ENCODE results near the gene CRK. TPM values are rescaled to one million over a fixed set of nuclear protein-coding genes. Genes with fewer than 3 reads are reported as not detected.
"Not testable (repeated sequence)": the region's sequence is repeated elsewhere in the genome, so short reads cannot be mapped to it uniquely, and the experiment has no call there.

CRK gene
- total RNA-seq, 2 experiments from 2014 or later, result 20.6 to 21.3 TPM

DNA sequence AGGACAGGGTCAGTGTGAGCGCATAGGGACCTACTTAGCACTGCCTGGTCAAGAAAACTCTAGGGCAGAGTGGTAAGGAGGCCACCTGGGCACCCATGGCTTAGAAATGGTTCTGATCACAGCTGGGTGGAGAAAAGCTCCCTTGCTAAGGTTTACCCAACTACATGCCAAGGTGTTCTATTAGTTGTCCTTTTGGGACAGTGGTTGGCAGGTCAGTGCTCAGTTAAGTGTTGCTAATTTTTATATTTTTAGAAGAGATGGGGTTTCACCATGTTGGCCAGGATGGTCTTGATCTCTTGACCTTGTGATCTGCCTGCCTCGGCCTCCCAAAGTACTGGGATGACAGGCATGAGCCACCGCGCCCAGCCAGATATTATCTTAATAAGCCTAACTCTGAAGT lies 10.3 kb downstream of the CRK start:
- POLR2A ChIA-PET, result not testable (repeated sequence)
- CTCF ChIA-PET, result interaction anchor here (0.8 to 1.2 kb wide), 2 partner anchors 12 to 176 kb away, joined by 3 read pairs; no protein-coding TSS in a partner anchor

DNA sequence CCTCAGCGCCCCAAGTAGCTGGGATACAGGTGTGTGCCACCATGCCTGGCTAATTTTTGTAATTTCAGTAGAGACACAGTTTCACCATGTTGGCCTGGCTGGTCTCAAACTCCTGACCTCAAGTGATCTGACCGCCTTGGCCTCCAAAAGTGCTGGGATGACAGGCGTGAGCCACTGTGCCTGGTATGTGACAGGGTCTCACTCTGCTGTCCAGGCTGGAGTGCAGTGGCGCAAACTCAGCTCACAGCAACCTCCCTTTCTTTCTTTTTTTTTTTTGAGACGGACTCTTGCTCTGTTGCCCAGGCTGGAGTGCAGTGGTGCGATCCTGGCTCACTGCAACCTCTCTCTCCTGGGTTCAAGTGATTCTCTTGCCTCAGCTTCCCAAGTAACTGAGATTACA lies 13.3 kb downstream of the CRK start:
- CTCF ChIA-PET, result not testable (repeated sequence)
- POLR2A ChIA-PET, result interaction anchor here (0.6 kb wide), 1 partner anchor 188 kb away, joined by 8 read pairs; no protein-coding TSS in a partner anchor

DNA sequence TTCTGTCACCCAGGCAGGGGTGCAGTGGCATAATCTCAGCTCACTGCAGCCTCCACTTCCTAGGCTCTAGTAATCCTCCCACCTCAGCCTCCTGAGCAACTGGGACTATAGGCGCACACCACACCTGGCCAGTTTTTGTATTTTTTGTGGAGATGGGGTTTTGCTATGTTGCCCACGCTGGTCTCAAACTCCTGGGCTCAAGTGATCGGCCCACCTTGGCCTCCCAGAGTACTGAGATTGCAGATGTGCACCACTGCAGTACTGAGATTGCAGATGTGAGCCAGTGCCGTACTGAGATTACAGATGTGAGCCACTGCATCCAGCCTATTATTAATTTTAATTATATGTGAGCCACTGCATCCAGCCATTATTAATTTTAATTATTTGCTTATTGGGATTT lies 13.8 kb downstream of the CRK start:
- CTCF ChIA-PET, result no interaction called here

DNA sequence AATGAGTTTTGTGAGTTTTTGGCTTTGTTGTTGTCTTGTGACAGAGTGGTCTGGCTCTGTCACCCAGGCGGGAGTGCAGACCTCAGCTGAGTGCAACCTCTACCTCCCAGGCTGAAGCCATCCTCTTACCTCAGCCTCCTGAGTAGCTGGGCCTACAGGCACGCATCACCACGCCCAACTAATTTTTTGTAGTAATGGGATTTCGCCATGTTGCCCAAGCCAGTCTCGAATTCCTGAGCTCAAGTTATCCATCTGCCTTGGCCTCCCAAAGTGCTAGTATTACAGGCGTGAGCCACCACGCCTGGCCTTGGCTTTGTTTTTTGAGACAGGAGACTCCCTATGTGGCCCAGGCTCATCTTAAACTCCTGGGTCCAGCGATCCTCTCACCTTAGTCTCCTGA lies 15.1 kb downstream of the CRK start:
- ChIA-PET CTCF (no interaction called here), POLR2A (no interaction called here)

More for the DNA sequence above, 13.8 kb downstream of the CRK start:
- POLR2A ChIA-PET, result interaction anchor here (0.6 kb wide), 1 partner anchor 24 kb away, joined by 6 read pairs; no protein-coding TSS in a partner anchor

DNA sequence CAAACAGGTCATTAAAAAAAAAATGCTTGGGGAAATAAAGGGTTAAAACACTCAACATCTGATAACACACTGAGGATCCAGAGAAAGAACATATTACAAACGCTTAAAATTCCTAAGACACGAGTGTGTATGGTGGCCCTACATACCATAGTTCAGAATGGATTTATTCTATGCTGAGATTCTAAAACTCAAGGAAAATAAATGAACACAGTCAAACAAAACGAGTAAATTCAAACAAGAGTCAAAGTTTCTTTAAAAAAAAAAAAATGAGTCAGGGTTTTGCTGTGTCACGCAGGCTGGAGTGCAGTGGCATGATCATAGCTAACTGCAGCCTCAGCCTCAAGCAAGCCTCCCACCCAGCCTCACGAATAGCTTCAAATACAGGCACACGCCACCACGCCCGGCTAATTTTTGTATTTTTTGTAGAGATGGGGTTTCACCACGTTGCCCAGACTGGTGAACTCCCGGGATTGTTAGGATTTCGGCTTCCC lies 17.4 kb downstream of the CRK start:
- ChIA-PET POLR2A (interaction anchor here (0.5 kb wide), 1 partner anchor 87 kb away, joined by 4 read pairs; no protein-coding TSS in a partner anchor), CTCF (no interaction called here)

DNA sequence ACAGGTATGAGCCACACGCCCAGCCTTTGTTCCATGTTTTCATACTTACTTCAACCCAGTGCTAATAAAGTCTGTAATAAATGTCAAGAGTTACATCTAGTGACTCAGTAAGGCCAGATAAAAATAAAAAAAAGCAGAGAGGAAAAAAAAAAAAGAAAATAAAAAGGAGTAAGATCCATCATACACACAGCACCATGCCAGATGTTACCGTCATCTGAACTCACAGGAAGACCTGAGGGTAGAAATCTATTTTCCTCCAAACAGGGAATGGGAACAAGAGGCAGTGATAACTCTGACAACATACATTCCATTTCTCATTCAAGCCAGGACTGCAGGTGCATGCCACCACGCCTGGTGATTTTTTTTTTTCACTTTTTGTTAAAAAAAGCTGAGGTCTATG lies 20.7 kb downstream of the CRK start:
- ChIA-PET POLR2A (no interaction called here), CTCF (interaction anchor here (0.7 kb wide), 1 partner anchor 167 kb away, joined by 5 read pairs; no protein-coding TSS in a partner anchor)

DNA sequence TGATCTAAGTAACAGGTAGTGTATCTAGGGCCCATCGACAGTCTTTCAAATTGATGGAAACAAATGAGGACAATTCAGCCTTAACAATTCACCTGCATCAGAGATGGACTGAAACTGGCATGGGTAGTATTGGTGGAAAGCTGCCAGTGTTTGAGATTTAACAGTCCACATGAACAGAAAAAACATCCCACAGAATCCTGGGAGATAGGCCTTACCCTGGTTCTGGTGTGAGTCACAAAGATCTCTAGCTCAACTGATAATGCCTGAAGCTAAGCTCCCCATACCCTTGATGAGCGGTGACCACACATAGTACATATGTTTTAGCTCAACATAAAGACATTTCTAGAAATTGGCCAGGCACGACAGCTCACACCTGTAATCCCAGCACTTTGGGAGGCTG lies 21.9 kb downstream of the CRK start:
- CTCF ChIA-PET, result interaction anchor here (0.7 kb wide), 1 partner anchor 86 kb away, joined by 3 read pairs; no protein-coding TSS in a partner anchor
- POLR2A ChIA-PET, result interaction anchor here (0.6 to 0.7 kb wide), 2 partner anchors 48 to 486 kb away, joined by 7 to 9 read pairs; no protein-coding TSS in a partner anchor

DNA sequence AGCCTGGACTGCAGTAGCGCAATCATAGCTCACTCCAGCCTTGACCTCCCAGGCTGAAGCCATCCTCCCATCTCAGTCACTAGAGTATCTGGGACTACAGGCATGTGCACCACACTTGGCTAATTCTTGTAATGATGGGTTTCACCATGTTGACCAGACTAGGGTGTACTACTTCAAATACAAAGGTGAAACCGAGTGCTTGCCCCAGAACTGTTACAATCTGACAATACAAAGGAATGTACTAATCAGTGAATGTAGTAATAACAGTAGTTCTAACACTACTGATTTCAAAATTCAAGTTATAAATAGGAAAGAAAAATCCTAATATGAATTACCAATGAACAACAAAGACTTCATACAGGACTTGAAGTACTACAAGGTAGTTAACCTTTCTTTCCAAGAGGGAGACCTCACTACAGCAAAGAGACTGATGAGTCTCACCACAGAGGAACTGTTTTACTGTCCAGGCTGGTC lies 24.4 kb downstream of the CRK start:
- POLR2A ChIA-PET, result no interaction called here
- CTCF ChIA-PET, result interaction anchor here (0.9 kb wide), 1 partner anchor 70 kb away, joined by 4 read pairs; no protein-coding TSS in a partner anchor

DNA sequence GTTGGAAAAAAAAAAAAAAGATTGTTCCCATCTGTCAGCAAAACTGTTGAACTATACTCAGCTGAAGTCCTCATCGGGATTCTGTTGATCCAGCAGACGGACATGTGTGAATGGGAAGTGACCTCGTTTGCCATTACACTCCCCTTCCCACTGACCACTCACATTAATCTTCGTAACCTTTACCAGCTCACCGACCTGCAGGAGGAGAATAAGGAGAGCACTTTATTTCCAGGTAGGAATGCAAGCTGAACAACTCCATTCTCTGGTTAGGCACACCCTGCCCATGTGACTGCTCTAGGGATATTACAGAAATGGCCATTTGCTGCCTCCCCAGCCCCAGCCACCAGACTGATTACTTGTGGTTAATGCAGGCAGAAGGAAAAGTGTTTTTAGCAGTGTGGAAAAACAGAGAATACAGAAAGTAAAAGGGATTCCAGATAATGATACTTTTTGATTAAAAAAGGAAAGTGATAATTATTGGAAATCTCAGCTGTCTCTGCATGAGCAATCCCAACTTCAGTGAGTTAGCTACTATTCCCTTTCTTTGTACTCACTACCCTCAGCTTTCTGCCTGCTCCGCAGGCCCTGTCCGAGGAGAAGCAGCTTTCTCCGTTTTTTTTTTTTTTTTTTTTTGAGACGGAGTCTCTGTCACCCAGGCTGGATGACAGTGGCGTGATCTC lies 32.4 kb downstream of the CRK start:
- ChIA-PET POLR2A (no interaction called here), CTCF (no interaction called here)

DNA sequence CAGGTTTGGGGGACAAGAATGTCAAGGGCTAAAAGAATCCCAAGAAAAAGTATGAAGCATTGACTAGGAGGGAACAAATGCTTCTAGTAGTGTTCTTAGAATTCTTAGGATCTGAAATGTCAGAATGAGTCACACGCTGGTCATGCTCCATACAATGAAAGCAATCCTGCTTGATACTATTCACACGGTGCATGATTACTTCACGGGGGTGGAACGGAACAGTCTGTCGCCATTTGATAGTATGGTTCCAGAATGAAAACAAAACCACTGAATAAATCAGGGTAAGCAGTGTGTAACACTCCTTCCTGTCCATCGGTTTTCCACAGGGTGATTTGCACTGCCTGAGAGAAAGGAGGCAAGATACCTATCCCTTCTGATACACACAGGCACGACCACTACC lies 33.1 kb downstream of the CRK start:
- ChIA-PET POLR2A (no interaction called here), CTCF (no interaction called here)

DNA sequence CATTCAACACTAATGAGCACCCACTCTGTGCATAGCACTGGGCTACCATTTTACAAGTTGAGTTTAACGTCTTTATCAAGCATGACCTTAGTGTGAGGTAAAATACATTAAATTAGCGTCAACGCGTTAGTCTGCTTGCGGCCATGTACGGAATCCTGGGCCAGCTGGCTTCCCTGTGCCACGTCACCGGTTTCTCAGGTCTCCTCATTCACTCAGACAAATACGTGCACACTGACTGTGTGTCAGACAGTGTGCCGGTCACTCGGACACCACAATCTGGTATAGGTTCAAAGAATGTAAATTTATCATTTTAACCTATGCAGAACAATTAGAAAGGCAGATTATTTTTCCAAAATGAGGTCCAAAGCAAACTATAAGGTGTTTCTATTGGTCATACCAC lies 34.6 kb downstream of the CRK start:
- POLR2A ChIA-PET, result no interaction called here
- CTCF ChIA-PET, result no interaction called here

DNA sequence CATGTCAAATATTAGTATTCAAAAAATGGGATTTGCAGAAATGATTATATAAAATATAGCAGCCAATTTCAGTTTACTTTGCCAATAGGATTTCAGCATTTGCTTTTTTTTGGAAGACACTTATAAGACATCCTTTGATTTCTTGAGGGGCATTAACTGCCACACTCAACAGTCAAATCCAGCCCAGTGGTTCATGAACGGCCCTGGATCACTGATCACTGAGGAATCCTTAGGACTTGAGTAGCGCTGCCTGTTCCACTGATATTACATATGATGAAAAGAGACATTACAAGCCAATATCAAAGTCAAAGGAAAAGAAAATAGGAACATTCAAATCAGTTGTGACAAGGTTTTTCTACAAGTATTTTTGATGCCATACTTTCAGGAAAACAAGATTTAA lies 35.1 kb downstream of the CRK start:
- ChIA-PET POLR2A (no interaction called here), CTCF (no interaction called here)

DNA sequence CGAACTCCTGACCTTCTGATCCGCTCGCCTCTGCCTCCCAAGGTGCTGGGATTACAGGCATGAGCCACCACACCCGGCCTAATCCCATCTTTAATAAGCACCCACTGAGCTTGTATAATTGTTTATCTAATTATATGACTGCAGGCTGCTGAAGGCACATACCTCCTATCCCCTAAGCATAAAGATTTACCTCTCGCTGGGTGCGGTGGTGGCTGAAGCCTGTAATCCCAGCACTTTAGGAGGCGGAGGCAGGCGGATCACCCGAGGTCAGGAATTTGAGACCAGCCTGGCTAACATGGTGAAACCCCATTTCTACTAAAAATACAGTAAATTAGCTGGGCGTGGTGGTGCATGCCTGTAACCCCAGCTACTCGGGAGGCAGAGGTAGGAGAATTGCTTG lies 35.9 kb downstream of the CRK start:
- ChIA-PET CTCF (no interaction called here), POLR2A (no interaction called here)

DNA sequence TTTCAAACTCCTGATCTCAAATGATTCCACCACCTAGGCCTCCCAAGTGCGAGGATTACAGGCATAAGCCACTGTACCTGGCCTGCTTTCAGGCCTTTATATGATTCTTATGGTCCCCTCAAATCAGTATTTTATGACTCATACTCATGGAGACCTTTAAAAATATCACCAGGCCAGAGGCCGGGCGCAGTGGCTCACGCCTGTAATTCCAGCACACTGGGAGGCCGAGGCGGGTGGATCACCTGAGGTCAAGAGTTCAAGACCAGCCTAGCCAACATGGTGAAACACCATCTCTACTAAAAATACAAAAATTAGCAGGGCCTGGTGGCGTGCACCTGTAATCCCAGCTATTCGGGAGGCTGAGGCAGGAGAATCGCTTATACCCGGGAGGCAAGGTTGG lies 37.6 kb downstream of the CRK start:
- CTCF ChIA-PET, result interaction anchor here (0.6 to 1.4 kb wide), 2 partner anchors 12 to 53 kb away, joined by 3 read pairs; no protein-coding TSS in a partner anchor
- POLR2A ChIA-PET, result not testable (repeated sequence)

DNA sequence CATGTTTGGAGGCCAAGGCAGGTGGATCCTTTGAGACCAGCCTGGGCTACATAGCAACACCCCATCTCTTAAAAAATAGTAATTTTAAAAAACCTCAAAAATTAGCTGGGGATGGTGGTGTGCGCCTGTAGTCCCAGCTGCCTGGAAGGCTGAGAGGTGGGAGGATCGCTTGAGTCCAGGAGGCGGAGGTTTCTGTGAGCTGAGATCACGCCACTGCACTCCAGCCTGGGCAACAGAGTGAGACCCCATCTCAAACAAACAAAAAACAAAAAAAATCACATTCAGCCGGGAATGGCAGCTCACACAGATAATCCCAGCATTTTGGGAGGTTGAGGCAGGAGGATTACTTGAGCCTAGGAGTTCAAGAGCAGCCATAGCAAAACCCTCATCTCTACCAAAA lies 39.6 kb downstream of the CRK start:
- CTCF ChIA-PET, result interaction anchor here (0.7 to 1.4 kb wide), 2 partner anchors 28 to 51 kb away, joined by 3 to 5 read pairs; no protein-coding TSS in a partner anchor
- POLR2A ChIA-PET, result no interaction called here

DNA sequence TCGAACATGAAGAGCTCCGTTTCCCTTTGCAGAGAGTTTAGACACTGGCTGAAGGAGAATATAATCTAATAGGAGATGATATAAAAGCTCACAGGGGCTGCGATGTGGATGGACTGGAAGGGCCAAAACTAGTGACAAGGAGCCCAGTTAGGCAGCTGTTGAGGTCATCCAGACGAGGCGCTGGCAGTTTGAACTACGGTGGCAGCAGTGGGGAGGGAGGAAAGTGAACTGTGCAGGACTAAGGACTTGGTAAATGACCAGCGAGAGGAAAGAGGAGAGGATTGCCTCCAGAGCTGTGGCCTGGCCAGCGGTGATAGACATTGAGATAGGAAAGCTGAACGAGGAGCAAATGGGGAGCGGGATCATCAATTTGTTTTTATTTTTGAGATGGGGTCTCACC lies 41.4 kb downstream of the CRK start:
- ChIA-PET POLR2A (no interaction called here), CTCF (interaction anchor here (0.9 kb wide), 1 partner anchor 49 kb away, joined by 3 read pairs; no protein-coding TSS in a partner anchor)

DNA sequence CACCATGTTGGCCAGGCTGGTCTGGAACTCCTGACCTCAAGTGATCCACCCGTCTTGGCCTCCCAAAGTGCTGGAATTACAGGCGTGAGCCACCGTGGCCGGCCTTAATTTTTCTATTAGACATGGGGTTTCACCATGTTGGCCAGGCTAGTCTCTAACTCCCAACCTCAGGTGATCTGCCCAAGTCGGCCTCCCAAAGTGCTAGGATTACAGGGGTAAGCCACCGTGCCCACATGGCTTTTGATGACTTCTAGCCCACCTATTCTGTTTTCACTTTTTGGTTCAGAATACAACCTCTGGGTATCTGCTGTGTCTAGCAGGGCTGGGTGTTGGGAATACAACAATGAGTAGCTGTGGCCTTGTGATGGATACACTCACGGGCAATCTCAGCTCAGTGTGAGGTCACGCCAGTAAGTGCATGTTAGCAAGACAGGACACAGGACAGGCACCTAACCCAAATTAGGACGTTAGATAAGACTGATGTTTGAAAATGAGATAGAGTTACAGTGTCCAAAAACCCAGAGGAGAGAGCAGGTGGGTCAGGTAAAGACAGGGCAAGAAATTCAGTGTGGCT lies 41.9 kb downstream of the CRK start:
- CTCF ChIA-PET, result interaction anchor here (0.9 kb wide), 1 partner anchor 49 kb away, joined by 3 read pairs; no protein-coding TSS in a partner anchor
- POLR2A ChIA-PET, result interaction anchor here (0.5 kb wide), 1 partner anchor 31 kb away, joined by 3 read pairs; no protein-coding TSS in a partner anchor

DNA sequence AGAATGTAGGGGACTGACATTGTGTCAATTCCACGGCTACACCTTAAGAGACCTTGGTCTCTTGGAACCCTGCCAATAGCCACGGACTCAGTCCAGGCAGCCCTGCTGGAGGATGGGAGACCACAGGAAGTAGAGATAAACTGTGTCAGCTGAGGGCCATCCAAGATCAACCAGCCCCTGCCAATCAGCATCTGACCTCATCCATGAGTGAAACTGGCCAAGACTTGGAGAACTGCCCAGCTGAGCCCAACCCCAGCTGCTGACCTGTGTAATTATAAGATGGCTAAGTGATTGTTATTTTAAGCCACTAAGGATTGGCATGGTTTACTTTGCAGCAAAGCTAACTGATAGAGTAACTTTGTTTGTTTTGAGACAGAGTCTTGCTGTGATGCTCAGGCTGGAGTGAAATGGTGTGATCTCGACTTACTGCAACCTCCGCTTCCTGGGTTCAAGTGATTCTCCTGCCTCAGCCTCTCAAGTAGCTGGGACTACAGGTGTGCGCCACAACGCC lies 42.7 kb downstream of the CRK start:
- ChIA-PET POLR2A (no interaction called here), CTCF (interaction anchor here (0.7 kb wide), 1 partner anchor 136 kb away, joined by 4 read pairs; no protein-coding TSS in a partner anchor)

DNA sequence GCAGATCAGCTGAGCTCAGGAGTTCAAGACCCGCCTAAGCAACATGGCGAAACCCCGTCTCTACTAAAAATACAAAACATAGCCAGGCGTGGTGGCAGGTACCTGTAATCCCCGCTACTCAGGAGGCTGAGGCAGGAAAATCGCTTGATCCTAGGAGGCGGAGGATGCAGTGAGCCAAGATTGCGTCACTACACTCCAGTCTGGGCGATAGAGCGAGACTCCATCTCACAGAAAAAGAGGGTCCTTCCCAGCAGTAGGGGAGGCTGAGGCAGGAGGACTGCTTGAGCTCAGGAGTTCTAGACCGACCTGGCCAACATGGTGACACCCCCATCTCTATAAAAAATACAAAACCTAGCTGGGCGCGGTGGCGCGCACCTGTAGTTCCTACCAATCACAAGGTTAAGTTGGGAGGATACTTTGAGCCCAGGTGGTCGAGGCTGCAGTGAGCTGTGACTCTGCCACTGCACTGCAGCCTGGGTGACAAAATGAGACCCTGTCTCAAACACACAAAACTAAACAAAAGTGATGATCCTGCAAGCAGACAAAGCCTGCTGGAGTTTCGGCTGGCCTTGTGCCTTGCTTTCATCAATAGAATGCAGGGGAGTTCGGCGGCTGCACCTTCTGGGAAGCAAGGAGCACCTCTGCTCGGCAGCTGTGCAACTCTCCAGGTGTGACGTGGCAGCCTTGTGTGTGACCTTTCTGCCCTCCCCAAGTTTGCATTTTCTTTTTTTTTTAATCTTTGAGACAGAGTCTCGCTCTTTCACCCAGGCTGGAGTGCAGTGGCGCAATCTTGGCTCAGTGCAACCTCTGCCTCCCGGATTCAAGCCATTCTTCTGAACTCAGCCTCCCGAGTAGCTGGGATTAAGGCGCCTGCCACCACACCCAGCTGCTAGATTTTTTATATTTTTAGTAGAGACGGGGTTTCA lies 43.6 kb downstream of the CRK start:
- ChIA-PET CTCF (no interaction called here), POLR2A (no interaction called here)
